HG02642 (cell line): ENCODE results near the gene FJX1.
A peak's percentile ranks its signal among the peaks of the same experiment; 100 is the strongest.

ENCODE experiments used
- ATAC-seq: cut with Tn5 transposase; IDR thresholded peaks from one replicate; pipeline ENCODE4 v1.9.1; 2021; ENCODE audit warnings: mild to moderate bottlenecking; ENCODE audit not compliant: unreplicated experiment, poor library complexity

Gene FJX1

GRCh38 chr11:35602979-35603378 is 15.3 kb upstream of the FJX1 start:
- ATAC-seq = no peak

GRCh38 chr11:35605706-35606105 is 12.6 kb upstream of the FJX1 start:
- ATAC-seq = no peak

- ATAC-seq = no peak
These were observed 12.1 kb upstream of the FJX1 start for GRCh38 chr11:35606206-35606605.

GRCh38 chr11:35608502-35608901 is 9.8 kb upstream of the FJX1 start:
- ATAC-seq = no peak

- ATAC-seq = no peak
These were observed 8.6 kb upstream of the FJX1 start for GRCh38 chr11:35609656-35610055.

- ATAC-seq = no peak
These were observed 7.6 kb upstream of the FJX1 start for GRCh38 chr11:35610631-35611030.

- no peak for ATAC-seq
These were observed 6.5 kb upstream of the FJX1 start for GRCh38 chr11:35611741-35612140.

GRCh38 chr11:35614939-35615569 is 3.2 kb upstream of the FJX1 start:
- ATAC-seq = no peak

GRCh38 chr11:35615921-35616900 is 2.0 kb upstream of the FJX1 start:
- no peak for ATAC-seq

GRCh38 chr11:35617316-35617686 is 959 bp upstream of the FJX1 start:
- ATAC-seq = no peak

- peak; percentile 51 for ATAC-seq
These were observed 346 bp downstream of the FJX1 start for GRCh38 chr11:35618497-35619115.

GRCh38 chr11:35619116-35619854 is 1.0 kb downstream of the FJX1 start:
- peak; percentile 34 for ATAC-seq

GRCh38 chr11:35619855-35620640 is 1.8 kb downstream of the FJX1 start:
- no peak for ATAC-seq

- ATAC-seq = no peak
These were observed 2.5 kb downstream of the FJX1 start for GRCh38 chr11:35620795-35621194.

GRCh38 chr11:35621620-35622019 is 3.4 kb downstream of the FJX1 start:
- ATAC-seq = no peak

GRCh38 chr11:35622070-35622469 is 3.8 kb downstream of the FJX1 start:
- ATAC-seq = no peak

GRCh38 chr11:35623621-35624168 is 5.4 kb downstream of the FJX1 start:
- no peak for ATAC-seq

GRCh38 chr11:35624316-35624715 is 6.1 kb downstream of the FJX1 start:
- ATAC-seq = no peak

GRCh38 chr11:35624781-35625180 is 6.5 kb downstream of the FJX1 start:
- no peak for ATAC-seq
